Spleen (tissue), 11 donors: ENCODE data around the gene FMNL3. TPM values are rescaled to one million over a fixed set of nuclear protein-coding genes. Genes with fewer than 3 reads are reported as not detected.

Source experiments
- DNase-seq: peaks from one replicate; pipeline ENCODE4 v3.0.0-alpha.2; 2020
- H3K27ac ChIP-seq, 8 donors: fragments of 200-600 bp; sonication (generic) in 7 of 8; 1 replicate in 4 of 8; 2 replicates in 4 of 8; pipeline versions ENCODE4 v1.5.0 to v1.8.0; 2016 to 2021; ENCODE audit warnings: inconsistent platforms in 4 of 8, mild to moderate bottlenecking in 4 of 8, moderate library complexity in 1 of 8
- H3K27me3 ChIP-seq, 7 donors: fragments of 200-600 bp; sonication (generic) in 6 of 7; replicated peaks in 1 of 7; 1 replicate in 4 of 7; 2 replicates in 3 of 7; pipeline versions ENCODE4 v1.5.0 to v1.8.0; 2016 to 2021; ENCODE audit warnings: inconsistent platforms in 3 of 7, mild to moderate bottlenecking in 1 of 7
- H3K36me3 ChIP-seq, 6 donors: fragments of 200-600 bp; sonication (generic) in 5 of 6; 1 replicate in 4 of 6; 2 replicates in 2 of 6; pipeline versions ENCODE4 v1.5.0 to v1.8.0; 2016 to 2021; ENCODE audit warnings: inconsistent platforms in 2 of 6
- H3K4me1 ChIP-seq, 6 donors: fragments of 200-600 bp; sonication (generic) in 5 of 6; 1 replicate in 3 of 6; 2 replicates in 3 of 6; pipeline versions ENCODE4 v1.5.0 to v1.8.0; 2016 to 2021; ENCODE audit warnings: inconsistent platforms in 3 of 6
- H3K4me3 ChIP-seq, 8 donors: fragments of 200-600 bp; sonication (generic) in 7 of 8; 1 replicate in 4 of 8; 2 replicates in 4 of 8; pipeline versions ENCODE4 v1.5.0 to v1.8.0; 2016 to 2021; ENCODE audit warnings: inconsistent platforms in 4 of 8, mild to moderate bottlenecking in 4 of 8, moderate library complexity in 2 of 8
- H3K9me3 ChIP-seq, 8 donors: fragments of 200-600 bp; sonication (generic) in 7 of 8; 1 replicate in 4 of 8; 2 replicates in 4 of 8; pipeline versions ENCODE4 v1.5.0 to v1.8.0; 2016 to 2021; ENCODE audit warnings: inconsistent platforms in 4 of 8
- POLR2A ChIP-seq, 3 donors: fragments of 450-650 bp; IDR thresholded peaks; one replicate each; pipeline ENCODE4 v1.5.1; 2017; ENCODE audit warnings: antibody characterized with exemption in 3 of 3, mild to moderate bottlenecking in 1 of 3
- POLR2AphosphoS5 ChIP-seq, 3 donors: sonication (generic); formaldehyde crosslinking; IDR thresholded peaks; one replicate each; pipeline ENCODE4 v1.5.1; 2017; ENCODE audit warnings: antibody characterized with exemption in 3 of 3
- WGBS, 5 donors: extraction: QIAGEN DNeasy Blood & Tissue Kit in 3 of 5; methylation state at CpG; one replicate each; pipeline versions ENCODE4 v1.1.5 to v1.1.7; 2013 to 2018; 5-methylcytosine and 5-hydroxymethylcytosine counted together
- intact Hi-C: fragments of 100-400 bp; cut with DNase I; formaldehyde crosslinking; loops from one replicate; pipeline ENCODE4 v1.15.0; 2023; ENCODE audit warnings: low total_unique reads
- polyA plus RNA-seq, 3 donors: library from polyadenylated mRNA; stranded (reverse); fragments of 200-250 nt; gene quantifications; one replicate each; pipeline ENCODE4 v1.2.1, GENCODE V29; 2013
- total RNA-seq, 7 donors: library from RNA; depleted of rRNA in 3 of 7; stranded (reverse); fragments of >200 nt in 3 of 7; fragmentation: NEBNext Ultra II Directional in 4 of 7; extraction: Animal tissue kit (Norgen Biotek cat#: 25700) in 4 of 7; gene quantifications; one replicate each; pipeline versions ENCODE4 v1.1.0 to v1.2.1, GENCODE V29; 2016 to 2021
- TF ChIP-seq, protein P1 (sequence below), 11 experiments: fragments of 200-600 bp in 7 of 11; fragments of 450-650 bp in 4 of 11; sonication (generic) in 4 of 11; IDR thresholded peaks in 8 of 11; conservative IDR thresholded peaks in 3 of 11; 1 replicate in 7 of 11; 2 replicates in 4 of 11; pipeline versions ENCODE4 v1.4.0 to v1.8.0; 2016 to 2021; ENCODE audit warnings: antibody characterized with exemption in 11 of 11, inconsistent platforms in 4 of 11, mild to moderate bottlenecking in 1 of 11
- donor health status: healthy with polysubstance abuse.
- donor health status: DM: no; HTN: no; CAD: no; lungs with moderate emphysema.
- donor health status: DM: no; HTN: no; CAD: no.
- donor health status: Bipolar disorder and iron deficiency.
- donor health status: healthy.
- donor health status: DM: no; HTN: no; CAD: no.
- donor health status: DM: yes; HTN: yes; CAD: no.

FMNL3 gene
- total and polyA plus RNA-seq, 10 donors, result 8.6 to 46.9 (median 27.3) TPM

DNA sequence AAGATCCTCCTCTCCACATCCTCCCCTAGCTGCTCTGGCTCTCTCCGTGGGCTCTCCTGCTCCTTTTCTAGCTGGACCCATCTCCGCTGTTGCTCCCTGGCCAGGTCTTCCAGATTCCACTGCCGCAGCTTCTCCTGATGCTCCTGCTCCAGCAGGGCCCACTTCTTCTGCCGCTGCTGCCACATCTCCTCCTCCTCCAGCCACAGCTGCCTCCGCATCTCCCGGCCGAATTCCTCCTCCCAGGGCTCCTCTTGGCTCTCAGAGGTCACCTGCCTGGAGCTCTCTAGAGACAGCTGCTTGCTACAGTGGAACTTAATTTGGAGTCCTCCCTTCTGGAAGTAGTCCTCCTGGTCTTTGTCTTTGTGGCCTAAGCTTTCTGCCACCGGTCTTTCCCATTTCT, 107.2 kb downstream of the FMNL3 start:
- no peak overlapping the region for H3K4me3 ChIP-seq
- no peaks in the 10 kb centered on the region for H3K9me3 ChIP-seq
- no peaks in the 10 kb centered on the region for H3K4me1 ChIP-seq
- no peaks in the 10 kb centered on the region for H3K36me3 ChIP-seq
- TF ChIP-seq POLR2AphosphoS5 (IDR thresholded peaks at IDR 0.05), result no peak
- no peak for TF ChIP-seq POLR2A (IDR thresholded peaks at IDR 0.05)
- TF ChIP-seq, protein P1, sequence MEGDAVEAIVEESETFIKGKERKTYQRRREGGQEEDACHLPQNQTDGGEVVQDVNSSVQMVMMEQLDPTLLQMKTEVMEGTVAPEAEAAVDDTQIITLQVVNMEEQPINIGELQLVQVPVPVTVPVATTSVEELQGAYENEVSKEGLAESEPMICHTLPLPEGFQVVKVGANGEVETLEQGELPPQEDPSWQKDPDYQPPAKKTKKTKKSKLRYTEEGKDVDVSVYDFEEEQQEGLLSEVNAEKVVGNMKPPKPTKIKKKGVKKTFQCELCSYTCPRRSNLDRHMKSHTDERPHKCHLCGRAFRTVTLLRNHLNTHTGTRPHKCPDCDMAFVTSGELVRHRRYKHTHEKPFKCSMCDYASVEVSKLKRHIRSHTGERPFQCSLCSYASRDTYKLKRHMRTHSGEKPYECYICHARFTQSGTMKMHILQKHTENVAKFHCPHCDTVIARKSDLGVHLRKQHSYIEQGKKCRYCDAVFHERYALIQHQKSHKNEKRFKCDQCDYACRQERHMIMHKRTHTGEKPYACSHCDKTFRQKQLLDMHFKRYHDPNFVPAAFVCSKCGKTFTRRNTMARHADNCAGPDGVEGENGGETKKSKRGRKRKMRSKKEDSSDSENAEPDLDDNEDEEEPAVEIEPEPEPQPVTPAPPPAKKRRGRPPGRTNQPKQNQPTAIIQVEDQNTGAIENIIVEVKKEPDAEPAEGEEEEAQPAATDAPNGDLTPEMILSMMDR (IDR thresholded peaks at IDR 0.05 in 8 of 11, conservative IDR thresholded peaks at IDR 0.05 in 3 of 11), result no peak
- intact Hi-C loops, result no loop called here
- WGBS, 5 donors, result 90 to 97% (median 95%) methylated on average over 8 of the region's 8 CpGs
- H3K27ac ChIP-seq, result no peak overlapping the region
- no peaks in the 10 kb centered on the region for H3K27me3 ChIP-seq
- DNase-seq, result no peak

- Histone ChIP-seq H3K27me3 (no peaks in the 10 kb centered on the region), H3K27ac (no peak overlapping the region), H3K36me3 (no peaks in the 10 kb centered on the region), H3K9me3 (no peaks in the 10 kb centered on the region), H3K4me1 (no peaks in the 10 kb centered on the region), H3K4me3 (no peak overlapping the region)
- no peak for DNase-seq
- intact Hi-C loops, result no loop called here
- 85 to 92% (median 87%) methylated on average over 10 of the region's 10 CpGs for WGBS, 5 donors
- no peak for TF ChIP-seq POLR2AphosphoS5 (IDR thresholded peaks at IDR 0.05)
- TF ChIP-seq POLR2A (IDR thresholded peaks at IDR 0.05), result no peak
- TF ChIP-seq, protein P1 (IDR thresholded peaks at IDR 0.05 in 8 of 11, conservative IDR thresholded peaks at IDR 0.05 in 3 of 11), result no peak
Observed at GRCh38 chr12:49598527-49598926, 108.7 kb downstream of the FMNL3 start.

GRCh38 chr12:49588721-49589516, 118.3 kb downstream of the FMNL3 start:
- H3K4me1 ChIP-seq, result peaks cover 0 to 20% (median 1%) of the 10 kb centered on the region in 6 donors
- no peak overlapping the region for H3K27ac ChIP-seq
- peaks cover 0 to 11% (median 8%) of the 10 kb centered on the region in 8 donors for H3K9me3 ChIP-seq
- TF ChIP-seq POLR2AphosphoS5 (IDR thresholded peaks at IDR 0.05) (no peak), POLR2A (IDR thresholded peaks at IDR 0.05) (no peak)
- TF ChIP-seq, protein P1 (IDR thresholded peaks at IDR 0.05 in 8 of 11, conservative IDR thresholded peaks at IDR 0.05 in 3 of 11), result no peak
- WGBS, 5 donors, result 75 to 82% (median 81%) methylated on average over 4 of the region's 4 CpGs
- no peak for DNase-seq
- peaks cover 0 to 43% (median 0%) of the 10 kb centered on the region in 6 donors for H3K36me3 ChIP-seq
- H3K27me3 ChIP-seq, result no peaks in the 10 kb centered on the region
- intact Hi-C loops, result no loop called here
- no peak overlapping the region for H3K4me3 ChIP-seq

GRCh38 chr12:49588281-49588680, 118.9 kb downstream of the FMNL3 start:
- DNase-seq, result no peak
- Histone ChIP-seq H3K9me3 (peaks cover 0 to 11% (median 8%) of the 10 kb centered on the region in 8 donors), H3K27me3 (no peaks in the 10 kb centered on the region), H3K4me1 (peaks cover 0 to 20% (median 3%) of the 10 kb centered on the region in 6 donors), H3K36me3 (peaks cover 0 to 49% (median 0%) of the 10 kb centered on the region in 6 donors), H3K4me3 (no peak overlapping the region), H3K27ac (no peak overlapping the region)
- WGBS, 5 donors, result 83 to 89% (median 86%) methylated on average over 7 of the region's 7 CpGs
- intact Hi-C loops, result no loop called here
- TF ChIP-seq, protein P1 (IDR thresholded peaks at IDR 0.05 in 8 of 11, conservative IDR thresholded peaks at IDR 0.05 in 3 of 11), result no peak
- TF ChIP-seq POLR2AphosphoS5 (IDR thresholded peaks at IDR 0.05), result no peak
- TF ChIP-seq POLR2A (IDR thresholded peaks at IDR 0.05), result no peak
